HEK293T (cell line): Measurements from ENCODE around the gene RNF10.

ENCODE experiments used
- FOXA1 ChIP-seq: fragments of 450-650 bp; IDR thresholded peaks from 2 replicates; pipeline ENCODE4 v1.6.1; 2016; ENCODE audit warnings: mild to moderate bottlenecking
- FOXK2 ChIP-seq: fragments of 450-650 bp; IDR thresholded peaks from 2 replicates; pipeline ENCODE4 v1.6.1; 2016; ENCODE audit warnings: mild to moderate bottlenecking
- FOXM1 ChIP-seq: fragments of 450-650 bp; IDR thresholded peaks from 2 replicates; pipeline ENCODE4 v1.6.1; 2017; ENCODE audit warnings: mild to moderate bottlenecking, borderline replicate concordance
- HDGF ChIP-seq: fragments of 450-650 bp; IDR thresholded peaks from 2 replicates; pipeline ENCODE4 v1.6.1; 2017; ENCODE audit warnings: antibody characterized with exemption, borderline replicate concordance
- L3MBTL2 ChIP-seq: fragments of 450-650 bp; conservative IDR thresholded peaks from 2 replicates; pipeline ENCODE4 v1.6.1; 2016; ENCODE audit warnings: mild to moderate bottlenecking
- LEF1 ChIP-seq: fragments of 450-650 bp; IDR thresholded peaks from 2 replicates; pipeline ENCODE4 v1.6.1; 2017; ENCODE audit warnings: mild to moderate bottlenecking, borderline replicate concordance
- SP1 ChIP-seq: fragments of 450-650 bp; IDR thresholded peaks from 2 replicates; pipeline ENCODE4 v1.6.1; 2017
- TARDBP ChIP-seq: fragments of 450-650 bp; IDR thresholded peaks from 2 replicates; pipeline ENCODE4 v1.6.1; 2016

GRCh38 chr12:120485961-120486881, 47.9 kb upstream of the RNF10 start:
- TF ChIP-seq FOXM1: no peak
- TF ChIP-seq L3MBTL2: no peak
- TF ChIP-seq TARDBP: no peak
- no peak for TF ChIP-seq HDGF
- no peak for TF ChIP-seq LEF1
- TF ChIP-seq FOXK2: no peak
- no peak for TF ChIP-seq FOXA1
- TF ChIP-seq SP1: no peak
